Measurements from ENCODE around the gene MIB1. TPM values are rescaled to one million over a fixed set of nuclear protein-coding genes. Genes with fewer than 3 reads are reported as not detected.

MIB1 gene
- total RNA-seq, 1 experiment from 2014 or later, result 56.2 TPM

GRCh38 chr18:21868770-21869169 lies 128.2 kb downstream of the MIB1 start:
- no peaks in the 10 kb centered on the region for H4K20me1 ChIP-seq (ENCODE audit: insufficient read depth, low read depth, low read length)
- H3K36me3 ChIP-seq (ENCODE audit: insufficient read depth, low read length), result peaks cover 18% of the 10 kb centered on the region; the same call in 1 of the 2 replicates
- no peak overlapping the region for H3K4me3 ChIP-seq (ENCODE audit: low read length)
- no peaks in the 10 kb centered on the region for H3K9me3 ChIP-seq (ENCODE audit: low read length)
- no peak for DNase-seq
- H3K4me2 ChIP-seq (ENCODE audit: low read depth, low read length, poor library complexity, severe bottlenecking), result no peak overlapping the region
- H3K27me3 ChIP-seq (ENCODE audit: low read length), result no peaks in the 10 kb centered on the region
- no peak overlapping the region for H3K9ac ChIP-seq (ENCODE audit: low read length)
- no peaks in the 10 kb centered on the region for H3K79me2 ChIP-seq (ENCODE audit: low read length)
- no peaks in the 10 kb centered on the region for H3K4me1 ChIP-seq (ENCODE audit: low read length)
- H2AFZ ChIP-seq (ENCODE audit: low read length), result no peak overlapping the region
- H3K27ac ChIP-seq (ENCODE audit: low read length), result no peak overlapping the region
- no peaks in the 10 kb centered on the region for H3K9me2 ChIP-seq (replicated peaks; ENCODE audit: insufficient read depth, low read length)

- Histone ChIP-seq H2AFZ (ENCODE audit: low read length) (no peak overlapping the region), H3K9ac (ENCODE audit: low read length) (no peak overlapping the region), H3K9me3 (ENCODE audit: low read length) (no peaks in the 10 kb centered on the region), H3K79me2 (ENCODE audit: low read length) (no peaks in the 10 kb centered on the region), H3K36me3 (ENCODE audit: insufficient read depth, low read length) (no peaks in the 10 kb centered on the region), H4K20me1 (ENCODE audit: insufficient read depth, low read depth, low read length) (no peaks in the 10 kb centered on the region), H3K9me2 (replicated peaks; ENCODE audit: insufficient read depth, low read length) (no peaks in the 10 kb centered on the region), H3K4me3 (ENCODE audit: low read length) (no peak overlapping the region), H3K27ac (ENCODE audit: low read length) (no peak overlapping the region), H3K4me2 (ENCODE audit: low read depth, low read length, poor library complexity, severe bottlenecking) (no peak overlapping the region), H3K27me3 (ENCODE audit: low read length) (no peaks in the 10 kb centered on the region), H3K4me1 (ENCODE audit: low read length) (no peaks in the 10 kb centered on the region)
- no peak for DNase-seq
These were observed 149.0 kb downstream of the MIB1 start for GRCh38 chr18:21889570-21889969.

- Histone ChIP-seq H3K4me1 (ENCODE audit: low read length) (no peaks in the 10 kb centered on the region), H4K20me1 (ENCODE audit: insufficient read depth, low read depth, low read length) (no peaks in the 10 kb centered on the region), H3K79me2 (ENCODE audit: low read length) (no peaks in the 10 kb centered on the region), H3K27me3 (ENCODE audit: low read length) (no peaks in the 10 kb centered on the region), H3K9ac (ENCODE audit: low read length) (no peak overlapping the region), H3K9me2 (replicated peaks; ENCODE audit: insufficient read depth, low read length) (no peaks in the 10 kb centered on the region), H3K27ac (ENCODE audit: low read length) (no peak overlapping the region), H2AFZ (ENCODE audit: low read length) (no peak overlapping the region), H3K4me3 (ENCODE audit: low read length) (no peak overlapping the region), H3K4me2 (ENCODE audit: low read depth, low read length, poor library complexity, severe bottlenecking) (no peak overlapping the region), H3K36me3 (ENCODE audit: insufficient read depth, low read length) (no peaks in the 10 kb centered on the region), H3K9me3 (ENCODE audit: low read length) (no peaks in the 10 kb centered on the region)
- DNase-seq, result no peak
These were observed 154.2 kb downstream of the MIB1 start for GRCh38 chr18:21894619-21895367.

DNA sequence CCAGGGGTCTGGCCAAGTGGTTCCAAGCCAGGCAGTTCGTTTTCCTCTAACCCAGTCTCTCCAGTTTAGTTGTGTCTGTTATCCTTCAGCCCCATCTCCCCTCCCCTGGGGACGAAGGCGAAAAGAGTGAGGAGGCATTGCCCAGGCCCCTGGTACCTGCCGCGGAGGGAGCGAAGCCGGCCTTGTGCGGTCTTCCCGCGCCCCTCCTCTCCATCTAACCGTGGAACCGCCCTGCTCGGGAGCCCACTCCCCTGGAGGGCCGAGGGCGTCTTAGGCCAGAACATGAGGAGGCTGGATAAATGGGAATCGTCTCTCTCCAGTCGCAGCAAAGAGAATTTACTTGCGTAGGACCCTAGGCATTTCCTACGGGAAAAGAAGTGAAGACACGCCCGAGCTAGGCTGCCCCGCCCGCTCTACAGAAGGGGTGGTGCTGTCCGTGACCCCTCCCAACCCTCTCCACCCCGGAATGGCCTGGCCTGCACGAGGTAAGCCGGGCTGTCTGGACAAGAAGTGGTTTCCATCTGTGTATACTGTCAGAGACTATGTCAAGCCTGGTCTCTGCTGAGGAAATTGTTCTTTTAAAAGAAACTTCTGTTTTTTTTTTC lies 156.2 kb downstream of the MIB1 start:
- Histone ChIP-seq H3K9me3 (ENCODE audit: low read length) (no peaks in the 10 kb centered on the region), H3K9ac (ENCODE audit: low read length) (no peak overlapping the region)
- DNase-seq, result no peak

DNA sequence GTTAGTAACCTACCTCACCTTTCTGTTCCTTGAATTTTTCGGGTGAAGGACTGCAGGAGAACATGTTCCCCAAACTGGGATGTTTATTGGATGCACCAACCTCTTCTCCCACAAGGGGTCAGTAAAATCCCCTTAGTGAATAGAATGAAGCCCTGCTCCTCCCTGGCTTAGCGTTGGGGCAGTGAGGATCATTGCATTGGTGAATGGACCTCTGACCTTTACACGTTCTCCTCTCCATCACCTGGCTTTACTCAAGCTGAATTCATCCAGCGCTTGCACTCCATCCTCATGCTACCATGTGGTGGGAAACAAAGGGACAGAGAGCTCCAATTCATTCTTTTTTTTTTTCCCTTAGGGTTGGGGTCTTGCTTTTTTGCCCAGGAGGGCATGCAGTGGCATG lies 157.2 kb downstream of the MIB1 start:
- Histone ChIP-seq H3K27ac (ENCODE audit: low read length) (no peak overlapping the region), H3K27me3 (ENCODE audit: low read length) (no peaks in the 10 kb centered on the region), H4K20me1 (ENCODE audit: insufficient read depth, low read depth, low read length) (no peaks in the 10 kb centered on the region), H3K4me1 (ENCODE audit: low read length) (no peaks in the 10 kb centered on the region), H3K9me3 (ENCODE audit: low read length) (no peaks in the 10 kb centered on the region), H2AFZ (ENCODE audit: low read length) (peak overlapping the region; percentile 51; the same call in 1 of the 2 replicates), H3K4me2 (ENCODE audit: low read depth, low read length, poor library complexity, severe bottlenecking) (no peak overlapping the region), H3K4me3 (ENCODE audit: low read length) (no peak overlapping the region), H3K9me2 (replicated peaks; ENCODE audit: insufficient read depth, low read length) (no peaks in the 10 kb centered on the region), H3K9ac (ENCODE audit: low read length) (no peak overlapping the region), H3K79me2 (ENCODE audit: low read length) (no peaks in the 10 kb centered on the region), H3K36me3 (ENCODE audit: insufficient read depth, low read length) (no peaks in the 10 kb centered on the region)
- DNase-seq, result peak; percentile 80

More for the DNA sequence above, 156.2 kb downstream of the MIB1 start:
- no peaks in the 10 kb centered on the region for H3K27me3 ChIP-seq (ENCODE audit: low read length)
- H3K4me3 ChIP-seq (ENCODE audit: low read length), result no peak overlapping the region
- H2AFZ ChIP-seq (ENCODE audit: low read length), result no peak overlapping the region
- no peaks in the 10 kb centered on the region for H4K20me1 ChIP-seq (ENCODE audit: insufficient read depth, low read depth, low read length)
- H3K79me2 ChIP-seq (ENCODE audit: low read length), result no peaks in the 10 kb centered on the region
- H3K4me2 ChIP-seq (ENCODE audit: low read depth, low read length, poor library complexity, severe bottlenecking), result no peak overlapping the region
- no peaks in the 10 kb centered on the region for H3K4me1 ChIP-seq (ENCODE audit: low read length)
- no peaks in the 10 kb centered on the region for H3K9me2 ChIP-seq (replicated peaks; ENCODE audit: insufficient read depth, low read length)
- H3K36me3 ChIP-seq (ENCODE audit: insufficient read depth, low read length), result no peaks in the 10 kb centered on the region
- no peak overlapping the region for H3K27ac ChIP-seq (ENCODE audit: low read length)

- no peaks in the 10 kb centered on the region for H3K79me2 ChIP-seq (ENCODE audit: low read length)
- no peaks in the 10 kb centered on the region for H3K9me3 ChIP-seq (ENCODE audit: low read length)
- H3K9me2 ChIP-seq (replicated peaks; ENCODE audit: insufficient read depth, low read length), result no peaks in the 10 kb centered on the region
- H2AFZ ChIP-seq (ENCODE audit: low read length), result no peak overlapping the region
- no peak overlapping the region for H3K4me3 ChIP-seq (ENCODE audit: low read length)
- H3K27ac ChIP-seq (ENCODE audit: low read length), result no peak overlapping the region
- no peaks in the 10 kb centered on the region for H3K27me3 ChIP-seq (ENCODE audit: low read length)
- DNase-seq, result no peak
- H4K20me1 ChIP-seq (ENCODE audit: insufficient read depth, low read depth, low read length), result no peaks in the 10 kb centered on the region
- H3K4me1 ChIP-seq (ENCODE audit: low read length), result no peaks in the 10 kb centered on the region
- no peak overlapping the region for H3K9ac ChIP-seq (ENCODE audit: low read length)
- H3K36me3 ChIP-seq (ENCODE audit: insufficient read depth, low read length), result no peaks in the 10 kb centered on the region
- no peak overlapping the region for H3K4me2 ChIP-seq (ENCODE audit: low read depth, low read length, poor library complexity, severe bottlenecking)
These were observed 160.2 kb downstream of the MIB1 start for GRCh38 chr18:21900605-21901352.

- no peaks in the 10 kb centered on the region for H3K79me2 ChIP-seq (ENCODE audit: low read length)
- no peaks in the 10 kb centered on the region for H3K27me3 ChIP-seq (ENCODE audit: low read length)
- H3K9me2 ChIP-seq (replicated peaks; ENCODE audit: insufficient read depth, low read length), result no peaks in the 10 kb centered on the region
- no peak overlapping the region for H2AFZ ChIP-seq (ENCODE audit: low read length)
- H3K9me3 ChIP-seq (ENCODE audit: low read length), result no peaks in the 10 kb centered on the region
- H3K4me3 ChIP-seq (ENCODE audit: low read length), result no peak overlapping the region
- H3K4me2 ChIP-seq (ENCODE audit: low read depth, low read length, poor library complexity, severe bottlenecking), result no peak overlapping the region
- no peaks in the 10 kb centered on the region for H4K20me1 ChIP-seq (ENCODE audit: insufficient read depth, low read depth, low read length)
- H3K9ac ChIP-seq (ENCODE audit: low read length), result no peak overlapping the region
- H3K27ac ChIP-seq (ENCODE audit: low read length), result no peak overlapping the region
- DNase-seq, result no peak
- H3K36me3 ChIP-seq (ENCODE audit: insufficient read depth, low read length), result no peaks in the 10 kb centered on the region
- H3K4me1 ChIP-seq (ENCODE audit: low read length), result no peaks in the 10 kb centered on the region
These were observed 160.9 kb downstream of the MIB1 start for GRCh38 chr18:21901423-21901945.

- Histone ChIP-seq H3K9me3 (ENCODE audit: low read length) (no peaks in the 10 kb centered on the region), H3K9me2 (replicated peaks; ENCODE audit: insufficient read depth, low read length) (no peaks in the 10 kb centered on the region), H3K36me3 (ENCODE audit: insufficient read depth, low read length) (no peaks in the 10 kb centered on the region)
These were observed 163.1 kb downstream of the MIB1 start for GRCh38 chr18:21903709-21904108.

More at GRCh38 chr18:21903709-21904108, 163.1 kb downstream of the MIB1 start:
- Histone ChIP-seq H2AFZ (ENCODE audit: low read length) (no peak overlapping the region), H4K20me1 (ENCODE audit: insufficient read depth, low read depth, low read length) (no peaks in the 10 kb centered on the region), H3K4me2 (ENCODE audit: low read depth, low read length, poor library complexity, severe bottlenecking) (no peak overlapping the region), H3K9ac (ENCODE audit: low read length) (no peak overlapping the region), H3K27me3 (ENCODE audit: low read length) (no peaks in the 10 kb centered on the region), H3K79me2 (ENCODE audit: low read length) (no peaks in the 10 kb centered on the region), H3K4me3 (ENCODE audit: low read length) (no peak overlapping the region), H3K4me1 (ENCODE audit: low read length) (no peaks in the 10 kb centered on the region), H3K27ac (ENCODE audit: low read length) (no peak overlapping the region)
- DNase-seq, result no peak
